Measurements from ENCODE around the gene RFK.

RFK gene

DNA sequence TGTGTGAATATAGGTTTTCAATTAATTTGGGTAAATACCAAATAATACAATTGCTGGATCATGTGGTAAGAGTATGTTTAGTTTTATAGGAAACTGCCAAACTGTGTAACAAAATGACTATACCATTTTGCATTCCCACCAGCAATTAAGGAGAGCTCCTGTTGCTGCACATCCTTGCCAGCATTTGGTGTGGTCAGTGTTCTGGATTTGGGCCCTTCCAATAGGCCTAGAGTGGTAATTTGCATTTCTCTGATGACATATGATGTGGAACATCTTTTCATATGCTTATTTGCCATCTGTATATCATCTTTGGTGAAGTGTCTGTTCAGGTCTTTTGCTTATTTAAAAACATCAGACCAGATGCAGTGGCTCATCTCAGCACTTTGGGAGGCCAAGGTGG, 11.6 kb upstream of the RFK start:
- TF ChIP-seq, protein P1, sequence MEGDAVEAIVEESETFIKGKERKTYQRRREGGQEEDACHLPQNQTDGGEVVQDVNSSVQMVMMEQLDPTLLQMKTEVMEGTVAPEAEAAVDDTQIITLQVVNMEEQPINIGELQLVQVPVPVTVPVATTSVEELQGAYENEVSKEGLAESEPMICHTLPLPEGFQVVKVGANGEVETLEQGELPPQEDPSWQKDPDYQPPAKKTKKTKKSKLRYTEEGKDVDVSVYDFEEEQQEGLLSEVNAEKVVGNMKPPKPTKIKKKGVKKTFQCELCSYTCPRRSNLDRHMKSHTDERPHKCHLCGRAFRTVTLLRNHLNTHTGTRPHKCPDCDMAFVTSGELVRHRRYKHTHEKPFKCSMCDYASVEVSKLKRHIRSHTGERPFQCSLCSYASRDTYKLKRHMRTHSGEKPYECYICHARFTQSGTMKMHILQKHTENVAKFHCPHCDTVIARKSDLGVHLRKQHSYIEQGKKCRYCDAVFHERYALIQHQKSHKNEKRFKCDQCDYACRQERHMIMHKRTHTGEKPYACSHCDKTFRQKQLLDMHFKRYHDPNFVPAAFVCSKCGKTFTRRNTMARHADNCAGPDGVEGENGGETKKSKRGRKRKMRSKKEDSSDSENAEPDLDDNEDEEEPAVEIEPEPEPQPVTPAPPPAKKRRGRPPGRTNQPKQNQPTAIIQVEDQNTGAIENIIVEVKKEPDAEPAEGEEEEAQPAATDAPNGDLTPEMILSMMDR (conservative IDR thresholded peaks at IDR 0.05; ENCODE audit: low read length) = no peak
- DNase-seq (ENCODE audit: low read depth) = peak; percentile 9
- no peak overlapping the region for H3K4me3 ChIP-seq (ENCODE audit: low read length)

DNA sequence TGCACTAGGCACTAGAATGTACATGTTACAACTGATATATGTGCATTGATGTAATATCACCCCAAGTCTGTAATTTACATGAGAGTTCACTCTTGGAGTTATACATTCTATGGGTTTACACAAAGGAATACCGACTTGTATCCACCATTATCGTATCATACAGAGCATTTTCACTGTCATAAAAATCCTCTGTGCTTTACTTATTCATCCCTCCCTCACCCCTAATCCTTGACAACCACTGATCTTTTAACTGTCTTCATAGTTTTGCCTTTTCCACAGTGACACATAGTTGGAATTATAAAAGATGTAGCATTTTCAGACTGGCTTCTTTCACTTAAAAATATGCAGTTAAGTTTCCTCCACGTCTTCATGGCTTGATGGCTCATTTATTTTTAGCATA, 11.1 kb upstream of the RFK start:
- DNase-seq (ENCODE audit: low read depth) = no peak
- TF ChIP-seq, protein P1 (conservative IDR thresholded peaks at IDR 0.05; ENCODE audit: low read length) = no peak
- H3K4me3 ChIP-seq (ENCODE audit: low read length) = no peak overlapping the region

DNA sequence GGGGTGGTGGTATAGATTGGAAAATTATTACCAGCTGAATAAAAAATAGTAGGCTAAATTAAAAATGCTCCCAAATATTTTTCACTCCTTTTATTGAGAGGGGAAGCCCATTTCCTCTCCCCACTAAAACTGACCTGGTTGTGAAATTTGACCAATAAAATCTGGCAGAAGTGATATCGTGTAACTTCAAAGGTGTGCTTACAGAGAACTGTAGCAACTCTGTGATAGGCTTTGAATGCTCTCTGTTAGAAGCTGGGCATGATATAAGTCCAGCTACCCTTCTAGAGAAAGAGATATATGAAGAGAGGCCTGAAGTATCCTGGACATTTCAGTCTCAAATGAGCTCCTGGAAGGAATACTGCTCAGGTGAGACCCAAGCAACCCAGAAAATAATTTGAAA, 10.2 kb upstream of the RFK start:
- TF ChIP-seq, protein P1 (conservative IDR thresholded peaks at IDR 0.05; ENCODE audit: low read length) = no peak
- DNase-seq (ENCODE audit: low read depth) = no peak
- H3K4me3 ChIP-seq (ENCODE audit: low read length) = no peak overlapping the region

DNA sequence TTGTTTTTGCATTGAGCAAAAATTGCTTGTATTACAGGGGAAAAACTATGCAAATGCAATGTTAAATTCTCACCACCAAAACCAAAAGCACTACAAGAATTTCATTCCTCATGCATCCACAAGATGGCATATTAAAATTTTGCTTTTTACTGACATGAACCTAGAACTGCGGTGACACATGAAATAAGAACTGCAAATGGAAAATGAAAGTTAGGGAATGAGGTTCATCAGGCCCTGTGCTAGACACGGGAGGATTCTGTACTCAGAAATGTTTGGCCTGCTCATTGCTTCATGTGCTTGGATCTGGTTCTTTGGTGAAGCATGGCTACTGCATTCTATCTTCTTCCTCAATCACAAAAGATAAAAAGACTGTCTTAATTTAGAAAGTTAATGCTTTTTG, 9.1 kb upstream of the RFK start:
- TF ChIP-seq, protein P1 (conservative IDR thresholded peaks at IDR 0.05; ENCODE audit: low read length) = peak; percentile 71
- peak; percentile 90 for DNase-seq (ENCODE audit: low read depth)
- H3K4me3 ChIP-seq (ENCODE audit: low read length) = 0 out of 2 replicates have a peak overlapping the region, but pooled peaks have one; percentile 9

DNA sequence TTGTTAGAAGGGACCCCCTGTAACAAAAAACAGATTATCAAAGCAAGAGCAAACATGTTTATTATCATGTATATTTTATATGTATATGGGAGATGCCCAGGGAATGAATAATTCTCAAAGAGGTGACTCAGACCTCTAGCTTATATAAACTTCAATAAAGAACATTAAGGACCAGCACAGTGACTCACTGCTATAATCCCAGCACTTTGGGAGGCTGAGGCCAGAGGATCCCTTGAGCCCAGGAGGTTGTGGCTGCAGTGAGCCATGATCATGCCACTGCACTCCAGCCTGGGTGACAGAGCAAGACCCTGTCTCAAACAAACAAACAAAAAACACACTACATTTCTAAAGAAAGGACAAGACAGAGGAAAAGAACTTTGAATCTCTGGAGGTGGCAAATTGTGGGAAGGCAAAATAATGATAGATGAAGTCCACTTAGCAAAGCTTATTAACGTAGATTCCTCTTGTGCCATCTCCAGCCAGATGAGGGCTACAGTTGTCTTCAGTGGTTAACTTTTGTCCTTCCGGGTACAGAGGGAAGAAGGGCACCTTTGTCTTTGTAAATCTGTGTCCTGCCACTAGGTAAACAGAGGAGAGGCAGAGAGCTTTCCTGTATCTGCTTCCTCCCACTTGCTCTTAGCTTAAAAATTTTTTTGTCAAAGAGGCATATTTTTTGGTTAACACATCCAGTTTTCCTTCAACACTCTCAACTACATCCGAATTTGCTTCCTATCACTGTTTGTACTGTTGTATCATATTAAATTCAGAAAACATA, 7.5 kb upstream of the RFK start:
- TF ChIP-seq, protein P1 (conservative IDR thresholded peaks at IDR 0.05; ENCODE audit: low read length) = no peak
- H3K4me3 ChIP-seq (ENCODE audit: low read length) = no peak overlapping the region
- no peak for DNase-seq (ENCODE audit: low read depth)

DNA sequence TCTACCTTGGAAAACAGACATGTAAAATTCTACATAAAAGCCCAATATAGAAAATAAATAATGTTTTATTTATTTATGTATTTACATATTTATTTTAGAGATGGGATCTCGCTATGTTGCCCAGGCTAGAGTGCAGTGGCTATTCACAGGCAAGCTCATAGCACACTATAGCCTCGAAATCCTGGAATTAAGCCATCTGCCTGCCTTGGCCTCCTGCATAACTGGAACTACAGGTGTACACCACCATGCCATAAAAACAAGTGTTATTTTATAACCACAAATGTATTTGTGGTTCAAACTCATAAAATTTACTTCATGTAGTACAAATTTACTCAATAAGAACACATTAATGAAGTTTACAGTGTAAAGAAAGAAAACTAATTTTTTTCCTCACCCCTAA, 7.0 kb upstream of the RFK start:
- no peak for DNase-seq (ENCODE audit: low read depth)
- TF ChIP-seq, protein P1 (conservative IDR thresholded peaks at IDR 0.05; ENCODE audit: low read length) = no peak
- no peak overlapping the region for H3K4me3 ChIP-seq (ENCODE audit: low read length)

DNA sequence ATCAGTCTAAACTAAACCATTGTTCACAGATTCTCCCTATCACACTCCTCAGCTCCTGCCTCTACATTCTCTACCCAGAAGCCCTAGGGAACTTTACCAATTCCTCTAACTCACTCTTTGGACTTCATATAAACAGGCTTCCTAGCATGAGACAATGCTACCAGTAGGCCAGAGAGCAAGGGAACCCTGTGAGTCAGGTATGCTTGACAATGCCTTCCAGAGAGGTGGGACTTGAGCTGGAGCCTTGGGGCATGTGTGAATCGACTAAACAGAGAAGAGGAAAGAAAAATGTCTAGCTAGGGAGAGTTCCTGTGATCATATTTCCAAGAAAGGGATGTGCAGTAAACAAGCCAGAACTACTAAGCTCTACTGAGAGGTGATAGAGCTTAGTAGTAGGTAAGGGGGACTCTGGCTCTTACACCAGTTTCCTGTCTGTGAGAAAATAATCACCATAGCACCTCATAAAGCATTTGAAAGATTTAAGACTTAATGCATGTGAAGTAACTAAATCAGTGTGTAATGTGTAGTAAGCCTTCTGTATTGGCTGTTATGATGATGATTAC, 6.4 kb upstream of the RFK start:
- DNase-seq (ENCODE audit: low read depth) = no peak
- H3K4me3 ChIP-seq (ENCODE audit: low read length) = no peak overlapping the region
- TF ChIP-seq, protein P1 (conservative IDR thresholded peaks at IDR 0.05; ENCODE audit: low read length) = no peak
